Dendritic cell treated with granulocyte-macrophage colony-stimulating factor and Interleukin-4, amounts not matched to agents 40 ng/mL and 50 ng/mL, for 4 days (primary cell): ENCODE results near the gene CIB4.

Experiments
- H3K27ac Mint-ChIP-seq: one replicate; pipeline ENCODE4 v1.8.0; 2022; ENCODE audit warnings: mild to moderate bottlenecking, mixed read lengths
- H3K27me3 Mint-ChIP-seq: one replicate; pipeline ENCODE4 v1.8.0; 2022; ENCODE audit warnings: mild to moderate bottlenecking, mixed read lengths
- H3K36me3 Mint-ChIP-seq: one replicate; pipeline ENCODE4 v1.8.0; 2022; ENCODE audit warnings: low read depth, mixed read lengths
- H3K4me1 Mint-ChIP-seq: one replicate; pipeline ENCODE4 v1.8.0; 2022; ENCODE audit warnings: low read depth, mixed read lengths
- H3K4me3 Mint-ChIP-seq: one replicate; pipeline ENCODE4 v1.8.0; 2022; ENCODE audit warnings: mild to moderate bottlenecking, moderate library complexity, mixed read lengths
- H3K9me3 Mint-ChIP-seq: one replicate; pipeline ENCODE4 v1.8.0; 2022; ENCODE audit warnings: mixed read lengths
- intact Hi-C: fragments of 100-400 bp; cut with micrococcal nuclease; formaldehyde crosslinking; loops from one replicate; pipeline ENCODE4 v1.15.0; 2022

CIB4 gene

GRCh38 chr2:26630235-26630634 lies 10.9 kb downstream of the CIB4 start:
- no peaks in the 10 kb centered on the region for H3K36me3 Mint-ChIP-seq
- peaks cover 6% of the 10 kb centered on the region for H3K4me1 Mint-ChIP-seq
- H3K27me3 Mint-ChIP-seq = peaks cover 8% of the 10 kb centered on the region
- intact Hi-C loops = no loop called here
- H3K4me3 Mint-ChIP-seq = no peak overlapping the region
- H3K9me3 Mint-ChIP-seq = no peaks in the 10 kb centered on the region
- no peak overlapping the region for H3K27ac Mint-ChIP-seq

- H3K36me3 Mint-ChIP-seq = no peaks in the 10 kb centered on the region
- H3K9me3 Mint-ChIP-seq = no peaks in the 10 kb centered on the region
- peaks cover 8% of the 10 kb centered on the region for H3K27me3 Mint-ChIP-seq
- peaks cover 6% of the 10 kb centered on the region for H3K4me1 Mint-ChIP-seq
- intact Hi-C loops = no loop called here
- no peak overlapping the region for H3K4me3 Mint-ChIP-seq
- no peak overlapping the region for H3K27ac Mint-ChIP-seq
Observed at GRCh38 chr2:26629751-26630150, 11.4 kb downstream of the CIB4 start.

- H3K4me3 Mint-ChIP-seq = no peak overlapping the region
Observed at GRCh38 chr2:26629346-26629630, 11.9 kb downstream of the CIB4 start.

GRCh38 chr2:26628561-26629345 lies 12.4 kb downstream of the CIB4 start:
- H3K27ac Mint-ChIP-seq = no peak overlapping the region
- no peak overlapping the region for H3K4me3 Mint-ChIP-seq
- peaks cover 8% of the 10 kb centered on the region for H3K27me3 Mint-ChIP-seq
- H3K9me3 Mint-ChIP-seq = no peaks in the 10 kb centered on the region
- no peaks in the 10 kb centered on the region for H3K36me3 Mint-ChIP-seq
- intact Hi-C loops = no loop called here
- H3K4me1 Mint-ChIP-seq = peaks cover under 1% of the 10 kb centered on the region

More at GRCh38 chr2:26629346-26629630, 11.9 kb downstream of the CIB4 start:
- H3K27me3 Mint-ChIP-seq = peaks cover 8% of the 10 kb centered on the region
- no peaks in the 10 kb centered on the region for H3K9me3 Mint-ChIP-seq
- intact Hi-C loops = no loop called here
- peaks cover 6% of the 10 kb centered on the region for H3K4me1 Mint-ChIP-seq
- H3K27ac Mint-ChIP-seq = no peak overlapping the region
- no peaks in the 10 kb centered on the region for H3K36me3 Mint-ChIP-seq

GRCh38 chr2:26627350-26628105 lies 13.6 kb downstream of the CIB4 start:
- no peak overlapping the region for H3K27ac Mint-ChIP-seq
- H3K27me3 Mint-ChIP-seq = peaks cover 8% of the 10 kb centered on the region
- intact Hi-C loops = no loop called here
- no peaks in the 10 kb centered on the region for H3K4me1 Mint-ChIP-seq
- H3K4me3 Mint-ChIP-seq = no peak overlapping the region
- H3K36me3 Mint-ChIP-seq = no peaks in the 10 kb centered on the region
- no peaks in the 10 kb centered on the region for H3K9me3 Mint-ChIP-seq

GRCh38 chr2:26626606-26627005 lies 14.6 kb downstream of the CIB4 start:
- peaks cover 3% of the 10 kb centered on the region for H3K27me3 Mint-ChIP-seq

GRCh38 chr2:26623541-26624495 lies 17.3 kb downstream of the CIB4 start:
- H3K9me3 Mint-ChIP-seq = no peaks in the 10 kb centered on the region
- intact Hi-C loops = no loop called here
- H3K36me3 Mint-ChIP-seq = no peaks in the 10 kb centered on the region
- H3K27ac Mint-ChIP-seq = no peak overlapping the region
- H3K4me1 Mint-ChIP-seq = peaks cover 9% of the 10 kb centered on the region
- H3K27me3 Mint-ChIP-seq = peaks cover 25% of the 10 kb centered on the region
- H3K4me3 Mint-ChIP-seq = no peak overlapping the region

More at GRCh38 chr2:26626606-26627005, 14.6 kb downstream of the CIB4 start:
- Mint-ChIP-seq H3K4me1 (no peaks in the 10 kb centered on the region), H3K27ac (no peak overlapping the region), H3K9me3 (no peaks in the 10 kb centered on the region), H3K4me3 (no peak overlapping the region), H3K36me3 (no peaks in the 10 kb centered on the region)
- intact Hi-C loops = no loop called here

GRCh38 chr2:26621469-26622199 lies 19.5 kb downstream of the CIB4 start:
- peaks cover 28% of the 10 kb centered on the region for H3K27me3 Mint-ChIP-seq
- intact Hi-C loops = no loop called here
- H3K4me3 Mint-ChIP-seq = no peak overlapping the region
- no peaks in the 10 kb centered on the region for H3K36me3 Mint-ChIP-seq
- H3K4me1 Mint-ChIP-seq = peaks cover 9% of the 10 kb centered on the region
- H3K9me3 Mint-ChIP-seq = no peaks in the 10 kb centered on the region
- H3K27ac Mint-ChIP-seq = no peak overlapping the region

- H3K36me3 Mint-ChIP-seq = no peaks in the 10 kb centered on the region
- peaks cover 9% of the 10 kb centered on the region for H3K4me1 Mint-ChIP-seq
- intact Hi-C loops = no loop called here
- no peaks in the 10 kb centered on the region for H3K9me3 Mint-ChIP-seq
- H3K27me3 Mint-ChIP-seq = peaks cover 30% of the 10 kb centered on the region
- no peak overlapping the region for H3K27ac Mint-ChIP-seq
- no peak overlapping the region for H3K4me3 Mint-ChIP-seq
Observed at GRCh38 chr2:26620031-26620605, 21.0 kb downstream of the CIB4 start.

GRCh38 chr2:26619521-26619951 lies 21.6 kb downstream of the CIB4 start:
- Mint-ChIP-seq H3K27me3 (peaks cover 30% of the 10 kb centered on the region), H3K27ac (no peak overlapping the region), H3K36me3 (no peaks in the 10 kb centered on the region), H3K4me3 (no peak overlapping the region), H3K4me1 (peaks cover 9% of the 10 kb centered on the region), H3K9me3 (no peaks in the 10 kb centered on the region)
- intact Hi-C loops = no loop called here

GRCh38 chr2:26619096-26619495 lies 22.1 kb downstream of the CIB4 start:
- Mint-ChIP-seq H3K27me3 (peaks cover 30% of the 10 kb centered on the region), H3K4me1 (peaks cover 9% of the 10 kb centered on the region), H3K36me3 (no peaks in the 10 kb centered on the region), H3K4me3 (peak overlapping the region; percentile 10), H3K9me3 (no peaks in the 10 kb centered on the region), H3K27ac (no peak overlapping the region)
- intact Hi-C loops = no loop called here

- Mint-ChIP-seq H3K36me3 (no peaks in the 10 kb centered on the region), H3K27me3 (peaks cover 30% of the 10 kb centered on the region), H3K4me1 (peaks cover 9% of the 10 kb centered on the region), H3K27ac (no peak overlapping the region), H3K4me3 (no peak overlapping the region), H3K9me3 (no peaks in the 10 kb centered on the region)
- intact Hi-C loops = no loop called here
Observed at GRCh38 chr2:26618611-26619010, 22.6 kb downstream of the CIB4 start.

- H3K27ac Mint-ChIP-seq = no peak overlapping the region
- H3K9me3 Mint-ChIP-seq = no peaks in the 10 kb centered on the region
- H3K4me1 Mint-ChIP-seq = peaks cover 15% of the 10 kb centered on the region
- peaks cover 30% of the 10 kb centered on the region for H3K27me3 Mint-ChIP-seq
- H3K4me3 Mint-ChIP-seq = no peak overlapping the region
- no peaks in the 10 kb centered on the region for H3K36me3 Mint-ChIP-seq
- intact Hi-C loops = no loop called here
Observed at GRCh38 chr2:26617588-26618083, 23.5 kb downstream of the CIB4 start.
